Hepatocyte (in vitro differentiated cells): ENCODE results near the gene ANO4. TPM values are rescaled to one million over a fixed set of nuclear protein-coding genes. Genes with fewer than 3 reads are reported as not detected.

Experiments used
- DNase-seq: peaks from one replicate; pipeline ENCODE4 v3.0.0-alpha.2; 2016; ENCODE audit warnings: low spot score
- H2AFZ ChIP-seq: fragments of 200-600 bp; sonication (generic); 2 replicates; pipeline ENCODE4 v1.6.0; 2016; ENCODE audit warnings: antibody characterized with exemption, mild to moderate bottlenecking
- H3K27ac ChIP-seq: fragments of 200-600 bp; sonication (generic); 2 replicates; pipeline ENCODE4 v1.5.1; 2016; ENCODE audit warnings: mild to moderate bottlenecking
- H3K27me3 ChIP-seq: fragments of 200-600 bp; sonication (generic); 2 replicates; pipeline ENCODE4 v1.6.1; 2016
- H3K36me3 ChIP-seq: fragments of 200-600 bp; sonication (generic); replicated peaks from 2 replicates; pipeline ENCODE4 v1.5.1; 2016; ENCODE audit warnings: low read depth; ENCODE audit not compliant: insufficient read depth
- H3K4me1 ChIP-seq: fragments of 200-600 bp; sonication (generic); 2 replicates; pipeline ENCODE4 v1.5.1; 2016; ENCODE audit warnings: mild to moderate bottlenecking, moderate library complexity; ENCODE audit not compliant: insufficient read depth
- H3K4me2 ChIP-seq: fragments of 200-600 bp; sonication (generic); 2 replicates; pipeline ENCODE4 v1.6.0; 2016
- H3K4me3 ChIP-seq: fragments of 200-600 bp; sonication (generic); 2 replicates; pipeline ENCODE4 v1.5.1; 2016; ENCODE audit warnings: mild to moderate bottlenecking
- H3K79me2 ChIP-seq: fragments of 200-600 bp; sonication (generic); 2 replicates; pipeline ENCODE4 v1.6.0; 2017; ENCODE audit warnings: mild to moderate bottlenecking
- H3K9me2 ChIP-seq: fragments of 200-600 bp; sonication (generic); replicated peaks from 2 replicates; pipeline ENCODE4 v1.6.0; 2017; ENCODE audit warnings: mild to moderate bottlenecking; ENCODE audit not compliant: insufficient read depth
- H3K9me3 ChIP-seq: fragments of 200-600 bp; sonication (generic); 2 replicates; pipeline ENCODE4 v1.5.1; 2016; ENCODE audit warnings: low read depth, mild to moderate bottlenecking
- H4K20me1 ChIP-seq: fragments of 200-600 bp; sonication (generic); 2 replicates; pipeline ENCODE4 v1.6.0; 2016; ENCODE audit warnings: mild to moderate bottlenecking; ENCODE audit not compliant: insufficient read depth, poor library complexity, severe bottlenecking
- EZH2 ChIP-seq: fragments of 200-600 bp; sonication (generic); IDR thresholded peaks from 2 replicates; pipeline ENCODE4 v1.6.1; 2016; ENCODE audit warnings: antibody characterized with exemption, mild to moderate bottlenecking, borderline replicate concordance
- EZH2phosphoT487 ChIP-seq: fragments of 200-600 bp; sonication (generic); IDR thresholded peaks from one replicate; pipeline ENCODE4 v1.6.1; 2018; ENCODE audit warnings: antibody characterized with exemption, mild to moderate bottlenecking, low read depth, moderate library complexity; ENCODE audit not compliant: unreplicated experiment, severe bottlenecking
- WGBS: methylation state at CpG from one replicate; pipeline ENCODE4 v1.1.6; 2016; ENCODE audit warnings: low lambda C conversion rate; ENCODE audit errors: missing lambda C conversion rate; 5-methylcytosine and 5-hydroxymethylcytosine counted together
- polyA plus RNA-seq: library from polyadenylated mRNA; unstranded; fragments of >200 nt; fragmentation: Nextera tagmentation; extraction: Ambion mirVana; gene quantifications from 2 replicates; pipeline ENCODE4 v1.2.1, GENCODE V29; 2016
- total RNA-seq: library from RNA; depleted of rRNA; stranded (reverse); fragments of >200 nt; gene quantifications from 2 replicates; pipeline ENCODE4 v1.2.3, GENCODE V29; 2014
- TF ChIP-seq, protein P1 (sequence below): fragments of 200-600 bp; sonication (generic); IDR thresholded peaks from 2 replicates; pipeline ENCODE4 v1.5.1; 2016; ENCODE audit warnings: antibody characterized with exemption, mild to moderate bottlenecking; ENCODE audit not compliant: poor library complexity

ANO4 gene
- total and polyA plus RNA-seq, 2 experiments from 2014 or later, result 1.6 to 2.3 TPM

DNA sequence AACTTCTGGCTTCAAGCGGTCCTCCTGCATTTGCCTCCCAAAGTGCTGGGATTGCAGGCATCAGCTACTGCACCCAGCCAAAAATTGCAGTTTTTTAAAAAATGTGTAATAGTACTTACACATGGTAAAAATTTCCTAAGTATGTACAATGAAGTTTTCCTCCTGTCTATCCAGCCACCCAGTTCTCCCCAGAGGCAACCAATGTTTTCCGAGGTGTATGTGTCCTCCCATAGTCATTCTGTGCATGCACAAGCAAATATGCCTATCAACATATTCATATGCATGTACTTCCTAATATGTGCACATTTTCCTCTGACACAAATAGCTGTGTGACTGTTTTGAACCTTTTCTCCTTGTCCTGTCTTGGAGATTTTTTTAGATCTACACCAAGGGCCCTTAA lies 220.5 kb downstream of the ANO4 start:
- no peaks in the 10 kb centered on the region for H3K27me3 ChIP-seq
- WGBS, result 100% methylated on average over 2 of the region's 2 CpGs
- H3K4me2 ChIP-seq, result no peak overlapping the region
- no peak overlapping the region for H2AFZ ChIP-seq
- H4K20me1 ChIP-seq, result no peaks in the 10 kb centered on the region
- H3K9me3 ChIP-seq, result no peaks in the 10 kb centered on the region
- no peak for DNase-seq
- H3K27ac ChIP-seq, result no peak overlapping the region
- H3K36me3 ChIP-seq, result no peaks in the 10 kb centered on the region
- H3K4me3 ChIP-seq, result no peak overlapping the region
- no peaks in the 10 kb centered on the region for H3K9me2 ChIP-seq
- H3K79me2 ChIP-seq, result no peaks in the 10 kb centered on the region
- no peaks in the 10 kb centered on the region for H3K4me1 ChIP-seq
- TF ChIP-seq EZH2phosphoT487 (no peak), EZH2 (no peak)
- TF ChIP-seq, protein P1, sequence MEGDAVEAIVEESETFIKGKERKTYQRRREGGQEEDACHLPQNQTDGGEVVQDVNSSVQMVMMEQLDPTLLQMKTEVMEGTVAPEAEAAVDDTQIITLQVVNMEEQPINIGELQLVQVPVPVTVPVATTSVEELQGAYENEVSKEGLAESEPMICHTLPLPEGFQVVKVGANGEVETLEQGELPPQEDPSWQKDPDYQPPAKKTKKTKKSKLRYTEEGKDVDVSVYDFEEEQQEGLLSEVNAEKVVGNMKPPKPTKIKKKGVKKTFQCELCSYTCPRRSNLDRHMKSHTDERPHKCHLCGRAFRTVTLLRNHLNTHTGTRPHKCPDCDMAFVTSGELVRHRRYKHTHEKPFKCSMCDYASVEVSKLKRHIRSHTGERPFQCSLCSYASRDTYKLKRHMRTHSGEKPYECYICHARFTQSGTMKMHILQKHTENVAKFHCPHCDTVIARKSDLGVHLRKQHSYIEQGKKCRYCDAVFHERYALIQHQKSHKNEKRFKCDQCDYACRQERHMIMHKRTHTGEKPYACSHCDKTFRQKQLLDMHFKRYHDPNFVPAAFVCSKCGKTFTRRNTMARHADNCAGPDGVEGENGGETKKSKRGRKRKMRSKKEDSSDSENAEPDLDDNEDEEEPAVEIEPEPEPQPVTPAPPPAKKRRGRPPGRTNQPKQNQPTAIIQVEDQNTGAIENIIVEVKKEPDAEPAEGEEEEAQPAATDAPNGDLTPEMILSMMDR, result no peak

DNA sequence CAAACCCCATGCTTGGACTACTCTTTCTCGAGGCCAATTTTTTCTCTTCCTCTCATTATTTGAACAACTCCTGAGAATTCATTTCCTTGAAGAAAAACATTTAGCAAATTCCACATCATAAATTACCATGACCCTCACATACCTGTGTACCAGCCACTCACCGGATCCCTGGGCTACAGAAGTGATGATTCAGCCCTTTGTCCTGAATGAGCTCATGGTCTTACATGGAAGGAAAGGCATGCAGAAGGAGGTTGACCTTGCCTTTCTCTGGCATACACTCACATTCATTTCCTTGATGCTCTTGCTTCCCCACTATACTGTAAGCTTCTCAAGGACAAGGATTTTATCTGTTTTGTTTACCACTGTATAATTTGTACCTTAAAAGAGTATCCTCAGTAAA lies 224.0 kb downstream of the ANO4 start:
- WGBS, result 52% methylated on average over 2 of the region's 2 CpGs
- no peaks in the 10 kb centered on the region for H3K4me1 ChIP-seq
- TF ChIP-seq EZH2 (no peak), EZH2phosphoT487 (no peak)
- TF ChIP-seq, protein P1, result no peak
- DNase-seq, result peak; percentile 77
- no peaks in the 10 kb centered on the region for H3K36me3 ChIP-seq
- no peaks in the 10 kb centered on the region for H3K9me2 ChIP-seq
- no peak overlapping the region for H3K4me2 ChIP-seq
- H3K27ac ChIP-seq, result peak overlapping the region; percentile 89
- H3K79me2 ChIP-seq, result no peaks in the 10 kb centered on the region
- no peaks in the 10 kb centered on the region for H3K27me3 ChIP-seq
- H3K4me3 ChIP-seq, result no peak overlapping the region
- no peak overlapping the region for H2AFZ ChIP-seq
- H3K9me3 ChIP-seq, result no peaks in the 10 kb centered on the region
- H4K20me1 ChIP-seq, result no peaks in the 10 kb centered on the region

DNA sequence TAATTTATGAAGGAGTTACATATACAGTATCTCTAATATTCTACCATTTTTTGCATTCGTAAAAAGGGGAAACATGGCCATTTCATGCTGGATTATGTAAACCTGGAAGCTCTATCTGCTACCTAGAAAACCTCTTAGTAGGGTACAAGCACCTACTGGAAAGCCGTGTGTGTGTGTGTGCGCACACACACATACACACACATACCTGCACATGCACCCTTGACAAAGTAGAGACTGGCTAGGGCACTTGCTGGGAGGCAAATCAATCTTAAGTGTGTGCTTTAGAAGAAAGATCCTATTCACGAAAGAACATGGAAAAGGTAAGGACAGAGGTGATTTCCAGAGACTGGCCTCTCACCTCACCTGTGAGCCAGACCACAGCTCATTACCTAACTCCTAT lies 224.6 kb downstream of the ANO4 start:
- H3K79me2 ChIP-seq, result no peaks in the 10 kb centered on the region
- no peaks in the 10 kb centered on the region for H3K9me3 ChIP-seq
- no peaks in the 10 kb centered on the region for H3K4me1 ChIP-seq
- H2AFZ ChIP-seq, result no peak overlapping the region
- H3K27ac ChIP-seq, result peak overlapping the region; percentile 89
- no peak for DNase-seq
- WGBS, result 94% methylated on average over 4 of the region's 4 CpGs
- no peaks in the 10 kb centered on the region for H3K36me3 ChIP-seq
- H4K20me1 ChIP-seq, result no peaks in the 10 kb centered on the region
- H3K27me3 ChIP-seq, result no peaks in the 10 kb centered on the region
- TF ChIP-seq EZH2phosphoT487 (no peak), EZH2 (no peak)
- TF ChIP-seq, protein P1, result no peak
- H3K9me2 ChIP-seq, result no peaks in the 10 kb centered on the region
- no peak overlapping the region for H3K4me2 ChIP-seq
- no peak overlapping the region for H3K4me3 ChIP-seq

DNA sequence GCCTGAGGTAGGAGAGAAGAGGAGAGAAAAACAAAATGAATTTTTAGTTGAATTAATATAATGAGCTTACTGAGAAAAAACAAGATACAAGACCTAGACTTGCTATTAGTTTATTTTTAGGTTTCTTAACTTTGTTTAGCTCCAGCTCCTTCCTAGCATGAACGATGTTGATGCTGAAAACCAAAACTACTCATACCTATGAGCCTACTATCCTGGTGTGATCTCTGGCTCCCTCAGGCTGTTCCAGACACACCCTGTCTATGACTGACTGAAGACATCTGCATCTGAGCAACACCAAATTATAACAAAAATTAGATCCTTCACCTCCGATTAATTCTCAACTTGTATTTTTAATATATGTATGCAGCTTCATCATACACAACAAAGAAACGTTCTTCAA lies 225.1 kb downstream of the ANO4 start:
- Histone ChIP-seq H2AFZ (no peak overlapping the region), H3K27ac (peak overlapping the region; percentile 89), H3K4me1 (no peaks in the 10 kb centered on the region), H3K4me3 (no peak overlapping the region), H3K79me2 (no peaks in the 10 kb centered on the region), H3K4me2 (no peak overlapping the region), H3K9me3 (no peaks in the 10 kb centered on the region), H3K9me2 (no peaks in the 10 kb centered on the region), H3K27me3 (no peaks in the 10 kb centered on the region), H4K20me1 (no peaks in the 10 kb centered on the region), H3K36me3 (no peaks in the 10 kb centered on the region)
- DNase-seq, result no peak
- WGBS, result 86% methylated on average over 3 of the region's 3 CpGs
- TF ChIP-seq EZH2phosphoT487, result no peak
